ENCODE results near the gene RASEF. TPM values are rescaled to one million over a fixed set of nuclear protein-coding genes. Genes with fewer than 3 reads are reported as not detected.

The RASEF gene
- total and polyA plus RNA-seq, 10 of the 15 experiments (the other 5 are each of a cell fraction or from before 2014, with no cell fraction given) = under 0.01 to 0.04 (median 0.01) TPM; not detected in 7

- TF ChIP-seq, protein P1, sequence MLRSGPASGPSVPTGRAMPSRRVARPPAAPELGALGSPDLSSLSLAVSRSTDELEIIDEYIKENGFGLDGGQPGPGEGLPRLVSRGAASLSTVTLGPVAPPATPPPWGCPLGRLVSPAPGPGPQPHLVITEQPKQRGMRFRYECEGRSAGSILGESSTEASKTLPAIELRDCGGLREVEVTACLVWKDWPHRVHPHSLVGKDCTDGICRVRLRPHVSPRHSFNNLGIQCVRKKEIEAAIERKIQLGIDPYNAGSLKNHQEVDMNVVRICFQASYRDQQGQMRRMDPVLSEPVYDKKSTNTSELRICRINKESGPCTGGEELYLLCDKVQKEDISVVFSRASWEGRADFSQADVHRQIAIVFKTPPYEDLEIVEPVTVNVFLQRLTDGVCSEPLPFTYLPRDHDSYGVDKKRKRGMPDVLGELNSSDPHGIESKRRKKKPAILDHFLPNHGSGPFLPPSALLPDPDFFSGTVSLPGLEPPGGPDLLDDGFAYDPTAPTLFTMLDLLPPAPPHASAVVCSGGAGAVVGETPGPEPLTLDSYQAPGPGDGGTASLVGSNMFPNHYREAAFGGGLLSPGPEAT (IDR thresholded peaks at IDR 0.05; ENCODE audit: low read depth) = no peak
- TF ChIP-seq BCL11A (IDR thresholded peaks at IDR 0.05; ENCODE audit: low read depth, low read length) = no peak
Measured at GRCh38 chr9:83062651-83063527, at the start of gene RASEF (continued).

DNA sequence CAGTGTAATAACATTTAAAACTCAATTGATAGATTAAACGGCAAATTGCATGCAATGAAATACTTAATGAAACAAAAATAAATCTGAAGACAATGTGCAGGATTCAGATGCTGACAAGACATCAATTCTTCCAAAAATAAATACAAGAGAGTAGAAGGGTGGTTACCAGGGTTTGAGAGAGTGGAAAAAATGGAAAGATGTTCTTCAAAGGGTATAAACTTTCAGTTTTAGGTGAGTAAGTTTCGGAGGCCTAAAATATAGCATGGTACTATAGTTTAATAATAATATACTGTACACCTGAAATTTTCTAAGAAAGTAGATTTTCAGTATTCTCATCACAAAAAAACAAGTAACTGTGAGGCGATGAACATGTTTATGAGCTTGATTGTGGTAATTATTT, 48.2 kb upstream of the RASEF start:
- Histone ChIP-seq H3K4me3 (no peak overlapping the region), H3K36me3 (ENCODE audit: control insufficient read depth in 2 of 2, insufficient read depth in 2 of 2, low read length in 1 of 2) (no peaks in the 10 kb centered on the region), H3K79me2 (ENCODE audit: control insufficient read depth, insufficient read depth, low read length) (no peaks in the 10 kb centered on the region), H3K4me1 (ENCODE audit: control insufficient read depth, insufficient read depth, low read length) (no peaks in the 10 kb centered on the region), H3K9me3 (replicated peaks; ENCODE audit: control insufficient read depth, insufficient read depth, low read length) (no peaks in the 10 kb centered on the region), H3K27me3 (replicated peaks in 1 of 2; ENCODE audit: control insufficient read depth in 2 of 2, insufficient read depth in 2 of 2, low read length in 1 of 2) (no peaks in the 10 kb centered on the region), H2AFZ (ENCODE audit: control insufficient read depth, low read depth, low read length) (no peak overlapping the region), H3K27ac (ENCODE audit: control insufficient read depth, insufficient read depth) (no peak overlapping the region), H4K20me1 (ENCODE audit: control insufficient read depth, insufficient read depth) (no peaks in the 10 kb centered on the region), H3K4me2 (ENCODE audit: control insufficient read depth, insufficient read depth) (no peak overlapping the region), H3K9ac (ENCODE audit: control insufficient read depth, insufficient read depth, low read length) (no peak overlapping the region)
- in situ Hi-C loops (cut with MboI) = no loop called here
- DNase-seq (ENCODE audit: low read depth, low spot score) (no peak), ATAC-seq (no peak), FAIRE-seq (no peak)
- ChIA-PET SMC1A (ENCODE audit: uncharacterized antibody, unreplicated experiment) (no interaction called here), CTCF (no interaction called here), POLR2A (no interaction called here), RAD21 (ENCODE audit: unreplicated experiment) (no interaction called here)
- no TSS peak for BruUV-seq (replicated peaks)
- intact Hi-C loops (cut with micrococcal nuclease; ENCODE audit: unreplicated experiment) = no loop called here
- WGBS (ENCODE audit: insufficient coverage, insufficient replicate concordance, low lambda C conversion rate, missing lambda C conversion rate) = 40% methylated on average over 3 of the region's 3 CpGs
- TF ChIP-seq YY1 (IDR thresholded peaks at IDR 0.05; ENCODE audit: low read depth, low read length) (no peak), CBX5 (IDR thresholded peaks at IDR 0.05; ENCODE audit: low read depth) (no peak), CUX1 (IDR thresholded peaks at IDR 0.05; ENCODE audit: insufficient replicate concordance, low read depth, low read length) (no peak)
- TF ChIP-seq, protein P2, sequence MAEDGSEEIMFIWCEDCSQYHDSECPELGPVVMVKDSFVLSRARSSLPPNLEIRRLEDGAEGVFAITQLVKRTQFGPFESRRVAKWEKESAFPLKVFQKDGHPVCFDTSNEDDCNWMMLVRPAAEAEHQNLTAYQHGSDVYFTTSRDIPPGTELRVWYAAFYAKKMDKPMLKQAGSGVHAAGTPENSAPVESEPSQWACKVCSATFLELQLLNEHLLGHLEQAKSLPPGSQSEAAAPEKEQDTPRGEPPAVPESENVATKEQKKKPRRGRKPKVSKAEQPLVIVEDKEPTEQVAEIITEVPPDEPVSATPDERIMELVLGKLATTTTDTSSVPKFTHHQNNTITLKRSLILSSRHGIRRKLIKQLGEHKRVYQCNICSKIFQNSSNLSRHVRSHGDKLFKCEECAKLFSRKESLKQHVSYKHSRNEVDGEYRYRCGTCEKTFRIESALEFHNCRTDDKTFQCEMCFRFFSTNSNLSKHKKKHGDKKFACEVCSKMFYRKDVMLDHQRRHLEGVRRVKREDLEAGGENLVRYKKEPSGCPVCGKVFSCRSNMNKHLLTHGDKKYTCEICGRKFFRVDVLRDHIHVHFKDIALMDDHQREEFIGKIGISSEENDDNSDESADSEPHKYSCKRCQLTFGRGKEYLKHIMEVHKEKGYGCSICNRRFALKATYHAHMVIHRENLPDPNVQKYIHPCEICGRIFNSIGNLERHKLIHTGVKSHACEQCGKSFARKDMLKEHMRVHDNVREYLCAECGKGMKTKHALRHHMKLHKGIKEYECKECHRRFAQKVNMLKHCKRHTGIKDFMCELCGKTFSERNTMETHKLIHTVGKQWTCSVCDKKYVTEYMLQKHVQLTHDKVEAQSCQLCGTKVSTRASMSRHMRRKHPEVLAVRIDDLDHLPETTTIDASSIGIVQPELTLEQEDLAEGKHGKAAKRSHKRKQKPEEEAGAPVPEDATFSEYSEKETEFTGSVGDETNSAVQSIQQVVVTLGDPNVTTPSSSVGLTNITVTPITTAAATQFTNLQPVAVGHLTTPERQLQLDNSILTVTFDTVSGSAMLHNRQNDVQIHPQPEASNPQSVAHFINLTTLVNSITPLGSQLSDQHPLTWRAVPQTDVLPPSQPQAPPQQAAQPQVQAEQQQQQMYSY (CRISPR knock-in tag; IDR thresholded peaks at IDR 0.05) = no peak
